GM18498 (cell line): Measurements from ENCODE around the gene RGS13.

Experiments used
- ATAC-seq: cut with Tn5 transposase; IDR thresholded peaks from one replicate; pipeline ENCODE4 v1.9.1; 2021; ENCODE audit warnings: mild to moderate bottlenecking, moderate library complexity; ENCODE audit not compliant: unreplicated experiment

Gene RGS13

DNA sequence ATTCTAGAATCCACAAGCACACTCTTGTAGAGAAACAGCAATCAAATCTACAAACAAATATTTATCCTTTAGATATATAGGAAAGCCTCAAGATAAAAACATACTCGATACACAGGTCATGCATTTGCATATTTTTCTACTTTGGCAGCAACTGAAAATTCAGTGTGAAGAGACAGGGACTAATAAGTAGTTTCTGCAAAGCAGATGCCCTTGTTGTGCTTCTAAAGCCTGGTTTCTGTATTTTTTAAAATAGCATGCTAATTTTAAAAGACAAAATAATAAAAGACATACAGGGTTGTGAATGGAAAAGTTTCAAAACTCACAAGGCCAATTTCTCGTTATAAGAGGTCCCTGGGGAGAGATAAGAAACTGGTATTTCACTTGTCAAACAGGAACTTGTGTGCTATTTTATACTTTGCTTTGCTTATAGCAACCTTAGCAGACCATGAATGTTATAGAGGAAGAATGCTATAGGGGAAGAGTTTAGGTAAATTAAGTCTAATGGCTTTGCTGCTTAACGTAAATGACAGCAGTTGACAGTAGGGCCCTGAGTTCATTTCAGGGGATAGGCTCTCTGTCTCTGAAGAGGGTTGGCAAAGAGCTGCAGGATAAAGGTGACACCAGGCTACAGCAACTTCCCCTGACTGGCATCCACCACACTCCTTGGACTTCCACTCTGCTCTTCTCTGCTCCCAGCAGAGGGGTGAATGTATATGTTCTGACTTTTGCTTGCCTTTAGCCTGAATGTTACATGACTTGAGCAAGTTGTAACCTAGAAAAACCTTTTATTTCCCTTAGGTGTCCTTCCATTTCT lies 9.4 kb upstream of the RGS13 start:
- peak; percentile 90 for ATAC-seq

DNA sequence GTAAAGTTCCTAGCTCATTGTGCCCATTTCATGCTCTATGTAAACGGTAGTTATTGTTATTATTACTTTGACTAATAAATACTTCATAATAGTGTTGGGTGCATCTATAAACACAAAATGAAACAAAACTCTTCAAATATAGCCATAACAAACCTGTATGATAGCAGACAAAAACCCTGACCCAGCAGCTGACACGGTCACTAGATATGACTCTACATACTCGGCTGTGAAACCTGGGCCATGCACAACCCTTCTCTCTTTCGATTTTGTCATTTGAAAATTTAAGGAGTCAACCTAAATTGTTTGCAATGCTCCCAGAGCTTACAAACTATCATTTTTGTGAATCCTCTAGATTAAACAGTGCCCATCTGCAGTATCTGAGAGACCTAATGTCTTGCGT lies 8.0 kb upstream of the RGS13 start:
- ATAC-seq = no peak

DNA sequence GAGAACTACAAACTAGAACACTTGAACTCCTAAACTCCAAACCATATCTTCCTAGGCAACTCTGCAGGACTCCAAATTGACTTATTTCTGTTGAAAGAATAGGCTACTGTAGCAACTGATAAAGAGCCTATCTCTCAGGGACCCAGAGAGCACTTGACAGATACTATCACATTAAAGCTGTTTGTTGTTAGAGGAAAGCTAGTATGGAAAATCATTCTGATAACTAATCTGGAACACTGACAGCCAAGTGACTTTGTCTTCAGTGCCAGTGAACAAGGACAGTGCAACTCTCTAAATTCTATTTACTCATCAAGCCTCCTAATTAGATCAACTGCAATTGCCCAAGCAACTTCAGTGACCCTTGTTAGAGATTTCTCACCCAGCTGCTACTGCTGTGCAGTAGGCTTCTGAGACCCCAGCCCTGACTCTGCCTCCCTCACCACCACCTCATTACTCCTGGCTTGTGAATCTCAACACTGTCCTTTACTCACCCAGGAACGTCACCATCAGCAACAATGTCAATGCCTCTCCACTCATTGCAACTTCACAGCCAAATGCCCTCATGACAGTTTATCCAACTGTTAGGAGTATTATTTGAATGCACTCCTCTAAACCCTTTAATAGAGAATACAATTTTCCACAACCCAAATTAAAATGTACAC lies 7.4 kb upstream of the RGS13 start:
- no peak for ATAC-seq

DNA sequence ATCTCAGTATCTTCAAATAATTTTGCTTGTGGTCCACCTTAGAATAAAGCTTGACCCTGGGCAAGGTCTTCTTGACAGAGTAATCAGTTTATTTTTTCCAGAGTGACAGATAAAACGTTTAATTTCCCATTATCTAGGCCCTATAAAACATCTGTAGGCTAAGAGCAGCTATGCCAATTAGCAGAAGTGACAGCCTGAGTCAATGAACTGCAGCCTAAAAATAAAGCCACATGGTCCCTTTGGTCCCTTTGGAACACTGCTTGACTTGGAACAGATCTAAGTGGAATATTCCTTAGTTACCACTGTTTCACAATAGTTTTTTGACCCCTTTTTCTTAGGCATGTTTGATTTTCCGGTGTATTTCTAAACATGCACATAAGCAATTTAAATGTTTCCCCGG lies 6.3 kb upstream of the RGS13 start:
- no peak for ATAC-seq

DNA sequence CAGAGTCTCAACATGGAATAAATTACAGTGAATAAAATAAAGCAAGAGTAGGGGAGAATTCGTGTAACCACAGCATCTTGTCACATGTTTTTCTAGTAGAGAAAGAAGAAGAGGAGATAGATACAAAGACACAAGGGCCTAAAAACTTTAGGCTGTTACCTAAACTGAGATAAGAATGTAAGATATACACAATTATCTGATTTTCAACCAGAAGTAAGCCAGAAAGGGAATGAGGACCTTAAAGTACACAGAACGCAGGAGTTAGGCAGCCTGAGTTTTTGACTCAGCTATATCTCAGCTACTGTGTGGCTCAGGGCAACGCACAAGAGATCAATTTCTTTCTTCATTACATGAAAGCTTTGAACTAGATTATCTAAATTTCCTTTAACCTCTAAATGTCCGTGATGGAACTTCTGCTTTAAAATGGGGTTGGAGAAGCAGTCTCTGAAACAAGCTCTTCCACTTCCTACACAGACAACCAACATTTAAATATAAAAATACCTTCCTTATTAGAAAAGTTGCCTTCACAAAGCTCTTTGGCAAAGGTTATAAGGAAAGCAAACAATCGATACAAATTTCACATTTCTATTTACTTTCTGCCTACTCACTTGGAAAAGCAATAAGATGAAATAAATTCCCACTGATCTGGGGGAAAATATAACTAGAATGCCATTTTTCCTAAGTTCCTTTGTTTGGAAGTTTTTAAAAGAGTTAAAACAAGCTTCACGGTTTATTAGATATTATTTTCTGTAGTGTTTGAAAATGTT lies 5.2 kb upstream of the RGS13 start:
- no peak for ATAC-seq

DNA sequence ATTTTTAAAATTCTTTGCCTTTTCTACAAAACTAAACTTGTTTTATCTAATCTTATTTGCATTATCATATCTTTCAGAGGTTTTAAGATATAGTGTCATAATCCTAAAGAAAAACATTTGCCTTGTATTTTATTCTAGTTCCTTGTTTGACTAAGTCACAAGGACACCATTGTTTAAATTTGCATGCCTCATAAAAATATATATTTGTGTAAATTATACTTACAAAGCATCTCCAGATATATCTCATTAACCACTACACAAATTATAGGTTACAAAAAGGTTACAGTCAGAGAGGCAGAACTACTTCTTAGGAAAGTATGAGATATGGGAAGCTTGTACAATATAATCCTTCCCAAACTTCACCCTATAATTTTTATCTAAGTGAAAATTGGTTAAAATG lies 4.2 kb upstream of the RGS13 start:
- ATAC-seq = no peak

DNA sequence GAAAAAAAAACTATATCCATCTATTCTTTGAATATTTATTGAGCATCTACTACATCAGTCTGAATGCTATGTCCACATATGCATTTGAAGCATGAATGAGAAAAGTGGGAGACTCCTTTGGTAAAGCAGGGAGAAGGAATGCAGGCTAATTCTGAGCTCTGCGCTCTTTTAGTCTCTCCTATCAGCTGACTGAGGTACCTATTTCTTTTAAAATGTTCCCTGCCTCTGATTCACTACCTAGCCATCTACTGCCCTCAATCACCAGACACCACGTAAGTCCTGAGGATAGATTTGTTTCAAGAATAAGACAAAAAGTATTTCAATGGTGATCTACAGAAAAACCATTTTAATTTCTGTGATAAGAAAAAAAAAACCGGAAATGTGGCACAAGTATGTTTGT lies 3.8 kb upstream of the RGS13 start:
- ATAC-seq = no peak

DNA sequence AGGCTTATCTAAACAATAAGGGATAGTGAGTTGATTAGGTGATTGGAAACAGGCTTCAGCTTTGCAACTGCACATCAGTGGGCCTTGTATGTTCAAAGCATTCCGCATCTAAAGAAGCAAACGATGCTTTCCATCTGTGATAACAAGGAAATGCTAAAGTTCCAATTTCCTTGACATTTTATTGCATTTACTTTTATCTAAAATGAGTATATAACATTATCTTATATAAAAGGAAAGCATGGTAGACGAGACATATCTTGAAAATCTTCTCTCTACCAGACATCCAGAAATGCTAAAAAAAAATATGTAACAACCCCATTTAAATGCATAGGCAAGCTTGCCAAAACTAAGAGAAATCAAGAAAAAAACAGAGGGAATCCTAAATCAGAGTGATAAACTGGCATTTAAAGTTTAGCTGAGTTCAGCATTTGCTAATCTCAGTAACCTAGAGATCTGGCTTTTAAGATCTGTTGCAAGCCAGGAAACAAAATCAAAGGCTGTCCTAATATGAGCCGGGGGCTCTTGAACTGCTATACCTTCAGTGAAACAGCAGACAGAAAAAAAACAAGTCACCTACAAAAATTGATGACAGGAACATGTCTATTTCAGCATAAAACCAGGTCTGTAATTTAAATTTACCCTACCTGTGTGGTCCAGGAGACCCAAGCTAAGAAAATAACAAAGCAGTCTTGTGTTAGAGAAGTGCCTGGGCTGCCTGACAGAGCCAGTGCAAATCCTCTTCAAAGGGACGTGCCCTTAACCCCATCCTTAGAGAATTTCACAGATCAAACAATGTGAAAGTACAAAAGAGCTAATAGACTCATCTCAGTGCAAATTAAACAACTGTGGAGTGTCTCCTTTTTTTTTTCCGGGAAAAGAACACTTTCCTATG lies 3.1 kb upstream of the RGS13 start:
- ATAC-seq = no peak

DNA sequence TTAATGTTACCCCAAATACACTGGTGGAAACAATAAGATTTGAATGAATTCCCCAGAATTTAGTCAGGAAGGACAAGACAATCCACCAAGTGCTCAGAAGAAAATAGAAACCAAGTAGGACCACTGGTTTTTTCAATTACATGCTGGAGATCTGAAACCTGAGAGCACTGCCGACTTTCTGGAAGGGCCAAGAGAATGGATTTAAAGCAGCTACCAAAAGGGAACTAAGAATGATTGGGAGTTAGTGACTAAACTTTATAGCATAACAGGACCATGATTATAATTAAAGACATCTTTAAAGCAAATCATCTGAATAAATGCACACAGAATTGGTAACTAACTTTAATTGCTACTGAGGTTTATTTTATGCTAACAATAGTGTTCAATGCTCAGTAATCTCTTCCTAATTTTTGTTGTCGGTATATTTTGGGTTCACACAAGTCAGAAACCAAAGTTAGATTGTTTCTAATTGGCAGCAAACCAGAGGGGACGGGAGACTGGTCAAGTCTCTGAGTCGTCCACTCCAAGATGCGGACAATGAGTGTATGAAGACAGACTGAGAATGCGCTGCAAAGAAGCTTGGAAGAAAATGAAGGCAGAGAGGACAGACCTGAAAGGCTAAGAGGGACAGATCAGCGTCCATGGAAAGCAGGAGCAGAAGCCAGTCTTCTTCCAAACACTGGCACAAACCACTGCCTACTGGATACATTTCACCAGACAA lies 2.3 kb upstream of the RGS13 start:
- ATAC-seq = no peak

DNA sequence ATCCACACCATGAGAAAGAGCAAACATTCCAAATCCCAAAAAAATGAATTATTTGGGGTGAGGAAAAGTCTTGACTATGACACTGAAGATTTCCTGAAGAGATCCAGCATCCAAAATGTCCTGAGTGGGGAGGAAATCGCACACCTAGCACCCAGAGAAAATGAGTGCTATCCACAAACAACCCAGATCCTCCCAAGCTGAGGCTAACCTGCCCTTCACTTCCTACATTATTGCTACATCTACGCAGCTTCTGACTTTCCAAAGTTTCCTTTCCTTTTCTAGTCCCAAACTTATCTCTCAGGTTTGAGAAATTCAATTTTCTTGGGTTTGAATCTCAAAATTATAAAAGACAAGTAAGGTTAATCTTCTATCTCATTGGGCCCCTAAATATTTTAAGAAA lies 906 bp upstream of the RGS13 start:
- ATAC-seq = no peak

DNA sequence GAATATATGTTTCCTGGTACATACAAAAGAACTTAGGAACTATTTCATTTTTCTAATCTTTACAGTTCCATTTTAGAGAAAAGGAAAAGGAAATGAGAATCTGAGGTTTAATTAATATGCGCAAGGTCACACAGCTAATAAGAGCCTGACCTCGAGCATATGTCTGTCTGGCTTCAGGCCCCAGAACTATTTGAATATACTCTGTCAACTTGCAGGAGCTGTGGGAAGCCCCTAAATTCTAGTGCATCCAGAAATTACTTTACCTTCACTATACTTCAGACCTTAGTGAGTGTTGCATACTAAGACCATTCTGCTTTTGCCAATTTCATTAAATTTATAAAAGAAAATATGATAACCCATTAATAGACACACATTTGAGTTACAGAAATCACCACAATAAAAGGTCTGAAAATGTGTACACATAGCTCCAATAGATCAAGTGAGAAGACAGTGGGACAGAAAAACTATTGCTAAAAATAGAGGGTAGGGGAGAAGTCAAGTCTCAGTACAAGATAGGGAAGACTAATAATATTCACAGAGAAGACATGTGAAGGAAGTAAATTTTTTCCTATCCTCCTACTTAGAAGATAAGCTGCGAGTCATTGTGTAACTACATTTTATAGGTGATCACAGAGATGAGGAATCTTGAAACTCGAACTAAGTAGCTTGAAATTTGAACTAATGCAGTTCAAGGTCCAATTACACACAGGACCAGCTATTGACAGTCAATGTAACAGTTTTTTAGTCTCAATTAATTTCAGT lies 3.8 kb downstream of the RGS13 start:
- ATAC-seq = peak; percentile 83

DNA sequence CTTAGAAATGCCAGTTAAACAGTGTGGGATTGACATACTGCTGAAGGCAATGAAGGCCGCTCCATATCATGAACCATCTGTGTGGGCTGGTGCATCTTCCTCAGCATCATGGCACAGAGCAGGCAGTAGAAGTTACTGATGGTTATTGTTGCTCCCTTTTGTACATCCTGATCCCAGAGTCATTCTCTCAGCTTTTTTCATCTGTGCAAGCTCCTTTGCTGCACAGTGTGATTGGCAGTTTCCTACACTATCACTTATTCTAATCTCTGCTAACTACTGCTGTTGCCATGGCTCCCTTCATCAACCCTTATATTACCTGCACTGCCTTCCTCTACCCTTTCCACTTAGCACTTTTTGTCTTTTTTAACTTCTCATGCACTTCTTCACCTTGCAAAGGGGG lies 16.2 kb downstream of the RGS13 start:
- ATAC-seq = no peak

DNA sequence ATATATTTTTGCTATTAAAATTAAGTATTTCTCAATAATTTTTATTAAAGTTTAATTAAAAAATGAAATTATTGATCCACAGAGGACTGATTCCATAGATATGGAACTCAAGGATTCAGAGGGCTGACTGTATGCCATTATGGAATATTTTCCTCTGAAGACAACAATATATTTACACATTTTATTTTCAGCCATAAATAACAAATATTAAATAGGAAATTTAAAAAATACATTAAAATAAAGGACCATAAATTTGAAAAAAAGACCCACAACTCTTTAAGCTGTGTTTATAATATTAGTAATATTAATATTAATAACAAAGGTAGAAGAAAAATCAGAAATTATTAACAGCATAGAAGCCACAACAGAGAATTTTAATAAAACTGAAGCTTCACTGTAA lies 18.2 kb downstream of the RGS13 start:
- ATAC-seq = no peak

DNA sequence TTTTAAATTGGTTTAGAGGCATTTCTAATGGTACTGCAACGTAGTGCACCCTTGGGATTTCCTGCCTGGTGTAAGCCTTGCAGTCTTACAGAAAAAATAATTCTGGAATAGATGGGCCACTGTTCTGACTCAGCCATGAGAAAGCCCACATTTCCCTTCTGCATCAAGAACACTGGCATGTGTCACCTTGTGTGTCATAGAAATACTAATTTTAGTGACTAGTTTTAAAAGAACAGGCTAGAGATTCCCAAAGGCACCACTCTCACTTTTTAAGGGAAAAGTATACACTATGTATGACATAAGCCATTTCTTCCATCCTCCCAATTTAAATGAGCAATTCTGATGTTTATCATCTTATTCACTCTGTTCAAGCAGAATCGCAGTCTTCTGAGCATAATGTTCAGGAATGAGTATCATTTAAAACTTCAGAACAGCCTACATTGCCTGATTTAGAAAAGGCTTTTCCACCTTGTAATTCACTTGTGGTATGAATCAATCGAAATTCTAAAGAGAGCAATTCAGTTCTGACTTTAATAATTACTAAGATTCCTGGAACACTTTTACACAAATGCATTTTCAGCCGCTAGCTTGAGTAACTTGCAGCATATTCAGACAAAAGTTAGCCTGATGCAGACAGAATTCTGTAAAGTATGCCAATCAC lies 18.8 kb downstream of the RGS13 start:
- ATAC-seq = no peak

DNA sequence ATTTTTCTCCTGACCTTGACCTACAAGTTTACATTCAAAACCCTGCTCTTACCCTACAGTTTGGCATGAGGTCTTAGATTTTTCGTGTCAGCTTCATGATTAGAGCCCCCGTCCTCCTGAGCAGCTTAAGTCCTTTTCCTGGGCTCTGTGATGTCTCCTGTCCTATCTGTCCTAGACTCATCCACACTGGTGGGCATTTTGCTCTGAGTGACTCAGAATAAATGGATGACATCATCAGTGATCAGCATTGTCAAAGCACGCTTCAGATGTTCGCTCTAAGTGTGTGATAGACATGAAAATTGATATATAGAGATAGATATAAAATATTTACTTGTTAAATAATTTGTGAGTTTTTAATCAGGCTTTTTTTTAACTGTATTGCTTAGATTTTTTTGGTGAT lies 21.8 kb downstream of the RGS13 start:
- ATAC-seq = no peak

DNA sequence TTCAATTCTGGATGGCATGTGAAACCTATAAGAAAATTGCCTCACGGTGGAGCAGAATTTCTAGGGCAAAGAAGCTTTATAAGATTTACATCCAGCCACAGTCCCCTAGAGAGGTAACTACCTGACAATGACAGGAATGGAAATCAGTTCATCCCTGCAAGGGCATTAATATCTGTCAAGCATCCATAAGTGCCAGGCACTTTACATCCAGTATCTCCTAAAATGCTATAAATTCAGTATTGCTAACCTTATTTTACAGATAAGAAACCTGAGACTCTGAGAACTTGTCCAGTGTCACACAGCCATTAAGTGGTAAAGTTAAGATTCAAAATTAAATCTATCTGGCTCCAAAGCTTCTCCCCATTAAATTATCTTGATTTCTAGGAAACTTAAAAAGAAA lies 22.3 kb downstream of the RGS13 start:
- no peak for ATAC-seq

DNA sequence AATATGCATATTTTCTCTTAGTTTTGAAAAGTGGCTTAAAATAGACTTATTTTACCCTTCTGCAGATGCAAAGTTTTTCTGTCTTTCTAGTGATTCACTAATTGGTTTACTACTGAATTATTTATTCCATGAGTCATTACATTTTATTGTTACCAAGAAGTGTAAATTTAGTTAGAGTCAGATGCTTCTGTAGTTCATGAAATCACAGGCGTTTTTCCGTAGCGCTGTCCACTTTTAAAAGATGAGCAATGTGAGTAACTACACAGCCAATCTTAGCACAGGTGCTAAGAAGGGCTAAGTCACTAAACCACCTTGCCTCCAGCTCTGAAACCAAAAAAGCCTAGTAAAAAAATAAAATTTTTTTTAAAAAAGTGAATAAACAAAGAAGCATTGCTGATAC lies 24.7 kb downstream of the RGS13 start:
- ATAC-seq = no peak

DNA sequence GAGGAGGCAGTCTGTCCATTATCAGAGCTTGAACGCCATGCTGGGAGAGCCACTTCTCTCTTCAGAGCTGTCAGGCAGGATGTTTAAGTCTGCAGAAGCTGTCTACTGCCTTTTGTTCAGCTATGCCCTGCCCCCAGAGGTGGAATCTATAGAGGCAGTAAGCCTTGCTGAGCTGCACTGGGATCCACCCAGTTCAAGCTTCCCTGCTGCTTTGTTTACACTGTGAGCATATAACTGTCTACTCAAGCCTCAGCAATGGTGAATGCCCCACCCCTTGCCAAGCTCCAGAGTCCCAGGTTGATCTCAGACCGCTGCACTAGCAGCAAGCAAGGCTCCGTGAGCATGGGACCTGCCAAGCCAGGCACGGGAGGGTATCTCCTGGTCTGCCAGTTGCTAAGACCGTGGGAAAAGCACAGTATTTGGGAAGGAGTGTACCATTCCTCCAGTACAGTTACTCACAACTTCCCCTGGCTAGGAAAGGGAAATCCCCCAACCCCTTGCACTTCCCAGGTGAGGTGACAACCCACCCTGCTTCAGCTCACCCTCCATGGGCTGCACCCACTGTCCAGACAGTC lies 32.5 kb downstream of the RGS13 start:
- ATAC-seq = no peak

DNA sequence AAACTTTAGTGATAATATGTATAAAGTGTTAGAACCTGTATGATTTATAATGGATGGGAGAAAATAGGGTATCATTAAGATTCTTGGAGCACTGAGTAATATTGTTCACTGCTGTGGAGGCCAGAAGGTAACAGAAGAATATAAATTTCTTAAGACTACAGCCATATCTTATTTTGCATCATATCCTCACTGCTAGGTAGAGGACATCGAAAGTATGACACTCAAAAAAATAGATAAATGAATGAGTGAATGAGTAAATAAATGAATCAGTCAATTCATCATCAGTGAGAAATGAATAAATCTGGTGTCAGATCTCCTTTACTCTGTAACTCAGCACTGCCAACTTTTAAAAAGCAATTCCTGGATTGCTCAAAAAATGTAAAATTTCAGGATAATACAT lies 33.2 kb downstream of the RGS13 start:
- no peak for ATAC-seq
